GM18526 (cell line): Measurements from ENCODE around the gene DSCAML1.

Experiments
- POLR2A ChIP-seq: IDR thresholded peaks from 3 replicates; pipeline ENCODE4 v1.6.1; 2011; ENCODE audit not compliant: insufficient read length; ENCODE audit errors: extremely low read depth

DSCAML1 gene

GRCh38 chr11:117529816-117530215 lies 267.2 kb downstream of the DSCAML1 start:
- no peak for TF ChIP-seq POLR2A

- no peak for TF ChIP-seq POLR2A
These were observed 268.8 kb downstream of the DSCAML1 start for GRCh38 chr11:117528097-117528721.

- no peak for TF ChIP-seq POLR2A
These were observed 269.7 kb downstream of the DSCAML1 start for GRCh38 chr11:117527271-117527670.

- TF ChIP-seq POLR2A = no peak
These were observed 271.0 kb downstream of the DSCAML1 start for GRCh38 chr11:117525866-117526542.

- no peak for TF ChIP-seq POLR2A
These were observed 272.4 kb downstream of the DSCAML1 start for GRCh38 chr11:117524468-117525183.

GRCh38 chr11:117523680-117524079 lies 273.3 kb downstream of the DSCAML1 start:
- no peak for TF ChIP-seq POLR2A

- no peak for TF ChIP-seq POLR2A
These were observed 275.0 kb downstream of the DSCAML1 start for GRCh38 chr11:117521974-117522373.

- TF ChIP-seq POLR2A = no peak
These were observed 276.1 kb downstream of the DSCAML1 start for GRCh38 chr11:117520966-117521365.

GRCh38 chr11:117520201-117520600 lies 276.8 kb downstream of the DSCAML1 start:
- no peak for TF ChIP-seq POLR2A

GRCh38 chr11:117519590-117519989 lies 277.4 kb downstream of the DSCAML1 start:
- no peak for TF ChIP-seq POLR2A

GRCh38 chr11:117519170-117519569 lies 277.8 kb downstream of the DSCAML1 start:
- TF ChIP-seq POLR2A = no peak

GRCh38 chr11:117518455-117518854 lies 278.6 kb downstream of the DSCAML1 start:
- no peak for TF ChIP-seq POLR2A

- TF ChIP-seq POLR2A = no peak
These were observed 279.9 kb downstream of the DSCAML1 start for GRCh38 chr11:117517097-117517496.

- no peak for TF ChIP-seq POLR2A
These were observed 280.9 kb downstream of the DSCAML1 start for GRCh38 chr11:117515892-117516787.

GRCh38 chr11:117514256-117514655 lies 282.8 kb downstream of the DSCAML1 start:
- no peak for TF ChIP-seq POLR2A
